ENCODE results near the gene ZNF423. TPM values are rescaled to one million over a fixed set of nuclear protein-coding genes. Genes with fewer than 3 reads are reported as not detected.
"Not testable (repeated sequence)": the region's sequence is repeated elsewhere in the genome, so short reads cannot be mapped to it uniquely, and the experiment has no call there.

The ZNF423 gene
- total and polyA plus RNA-seq, 4 donors, result 1.1 to 14.8 (median 3.3) TPM

DNA sequence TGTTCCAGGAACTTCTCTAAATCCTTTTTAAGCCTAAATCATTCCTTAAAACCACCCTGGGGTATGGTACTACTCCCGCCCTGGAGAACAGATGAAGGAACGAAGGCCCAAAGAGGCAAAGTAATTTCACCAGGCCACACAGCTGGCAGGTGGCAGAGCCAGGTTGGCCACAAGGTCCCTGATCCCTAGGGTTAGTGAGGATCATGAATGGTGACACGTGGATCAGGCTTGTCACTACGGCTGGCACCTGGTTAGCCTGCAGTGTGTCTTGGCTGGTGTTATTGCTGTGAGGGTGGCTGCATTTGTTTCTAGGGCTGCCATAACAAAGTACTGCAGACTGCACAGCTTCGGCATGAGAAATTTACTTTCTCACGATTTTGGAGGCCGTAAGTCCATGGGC is 26.0 kb upstream of the ZNF423 start:
- TF ChIP-seq, protein P1, sequence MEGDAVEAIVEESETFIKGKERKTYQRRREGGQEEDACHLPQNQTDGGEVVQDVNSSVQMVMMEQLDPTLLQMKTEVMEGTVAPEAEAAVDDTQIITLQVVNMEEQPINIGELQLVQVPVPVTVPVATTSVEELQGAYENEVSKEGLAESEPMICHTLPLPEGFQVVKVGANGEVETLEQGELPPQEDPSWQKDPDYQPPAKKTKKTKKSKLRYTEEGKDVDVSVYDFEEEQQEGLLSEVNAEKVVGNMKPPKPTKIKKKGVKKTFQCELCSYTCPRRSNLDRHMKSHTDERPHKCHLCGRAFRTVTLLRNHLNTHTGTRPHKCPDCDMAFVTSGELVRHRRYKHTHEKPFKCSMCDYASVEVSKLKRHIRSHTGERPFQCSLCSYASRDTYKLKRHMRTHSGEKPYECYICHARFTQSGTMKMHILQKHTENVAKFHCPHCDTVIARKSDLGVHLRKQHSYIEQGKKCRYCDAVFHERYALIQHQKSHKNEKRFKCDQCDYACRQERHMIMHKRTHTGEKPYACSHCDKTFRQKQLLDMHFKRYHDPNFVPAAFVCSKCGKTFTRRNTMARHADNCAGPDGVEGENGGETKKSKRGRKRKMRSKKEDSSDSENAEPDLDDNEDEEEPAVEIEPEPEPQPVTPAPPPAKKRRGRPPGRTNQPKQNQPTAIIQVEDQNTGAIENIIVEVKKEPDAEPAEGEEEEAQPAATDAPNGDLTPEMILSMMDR (IDR thresholded peaks at IDR 0.05; ENCODE audit: control extremely low read depth, extremely low read depth), result no peak
- no peak for ATAC-seq (ENCODE audit: insufficient read depth, low FRiP score)
- no peak overlapping the region for H3K27ac ChIP-seq (ENCODE audit: low read depth in 1 of 2, low read length in 1 of 2)

DNA sequence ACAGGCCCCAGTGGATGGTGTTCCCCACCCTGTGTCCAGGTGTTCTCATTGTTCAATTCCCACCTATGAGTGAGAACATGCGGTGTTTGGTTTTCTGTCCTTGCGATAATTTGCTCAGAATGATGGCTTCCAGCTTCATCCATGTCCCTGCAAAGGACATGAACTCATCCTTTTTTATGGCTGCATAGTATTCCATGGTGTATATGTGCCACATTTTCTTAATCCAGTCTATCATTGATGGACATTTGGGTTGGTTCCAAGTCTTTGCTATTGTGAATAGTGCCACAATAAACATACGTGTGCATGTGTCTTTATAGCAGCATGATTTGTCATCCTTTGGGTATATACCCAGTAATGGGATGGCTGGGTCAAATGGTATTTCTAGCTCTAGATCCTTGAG is 22.6 kb upstream of the ZNF423 start:
- H3K4me3 ChIP-seq; H3K9ac ChIP-seq (ENCODE audit: insufficient read depth in 1 of 2, low read length in 2 of 2); H3K36me3 ChIP-seq (ENCODE audit: control insufficient read depth in 4 of 4, insufficient read depth in 4 of 4, low read length in 4 of 4); H3K27me3 ChIP-seq (ENCODE audit: control insufficient read depth in 3 of 3, insufficient read depth in 3 of 3, low read length in 2 of 3); H3K9me3 ChIP-seq (ENCODE audit: control insufficient read depth in 4 of 4, insufficient read depth in 3 of 4, low read length in 3 of 4); ATAC-seq (ENCODE audit: insufficient read depth, low FRiP score); H3K27ac ChIP-seq (ENCODE audit: low read depth in 1 of 2, low read length in 1 of 2); H3K4me1 ChIP-seq (ENCODE audit: control insufficient read depth in 5 of 5, insufficient read depth in 5 of 5, low read length in 5 of 5); DNase-seq: not testable (repeated sequence)
- WGBS, 2 donors, result 90 to 94% methylated on average over 3 of the region's 3 CpGs

More for the DNA sequence above, 26.0 kb upstream of the ZNF423 start:
- Histone ChIP-seq H3K9me3 (ENCODE audit: control insufficient read depth in 4 of 4, insufficient read depth in 3 of 4, low read length in 3 of 4) (no peaks in the 10 kb centered on the region), H3K4me1 (ENCODE audit: control insufficient read depth in 5 of 5, insufficient read depth in 5 of 5, low read length in 5 of 5) (peaks cover 0 to 7% (median 0%) of the 10 kb centered on the region in 5 donors), H3K9ac (ENCODE audit: insufficient read depth in 1 of 2, low read length in 2 of 2) (no peak overlapping the region), H3K36me3 (ENCODE audit: control insufficient read depth in 4 of 4, insufficient read depth in 4 of 4, low read length in 4 of 4) (no peaks in the 10 kb centered on the region), H3K4me3 (no peak overlapping the region), H3K27me3 (ENCODE audit: control insufficient read depth in 3 of 3, insufficient read depth in 3 of 3, low read length in 2 of 3) (no peaks in the 10 kb centered on the region)
- WGBS, 2 donors, result 86 to 89% methylated on average over 7 of the region's 7 CpGs
- no peak for DNase-seq

DNA sequence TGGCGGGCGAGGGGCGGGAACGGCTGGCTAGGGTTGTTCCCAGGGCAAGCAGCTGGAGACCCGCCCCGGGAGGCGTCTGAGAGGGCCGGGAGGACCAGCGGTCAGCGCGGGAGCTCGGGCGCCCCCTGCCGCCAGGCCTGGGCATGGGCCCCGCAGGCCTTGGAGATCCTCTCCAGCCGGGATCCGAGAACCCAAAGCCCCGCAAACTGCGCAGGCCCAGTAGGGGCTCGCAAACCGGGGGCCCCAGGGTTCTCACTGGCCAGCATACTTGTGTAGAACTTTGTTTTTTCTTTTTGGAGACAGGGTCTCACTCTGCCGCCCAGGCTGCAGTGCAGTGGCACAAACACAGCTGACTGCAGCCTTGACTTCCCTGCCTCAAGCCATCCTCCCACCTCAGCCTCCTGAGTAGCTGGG is 20.8 kb upstream of the ZNF423 start:
- Histone ChIP-seq H3K4me3 (no peak overlapping the region), H3K36me3 (ENCODE audit: control insufficient read depth in 4 of 4, insufficient read depth in 4 of 4, low read length in 4 of 4) (no peaks in the 10 kb centered on the region), H3K27ac (ENCODE audit: low read depth in 1 of 2, low read length in 1 of 2) (no peak overlapping the region), H3K9me3 (ENCODE audit: control insufficient read depth in 4 of 4, insufficient read depth in 3 of 4, low read length in 3 of 4) (peaks cover 0 to 1% (median 0%) of the 10 kb centered on the region in 4 donors), H3K9ac (ENCODE audit: insufficient read depth in 1 of 2, low read length in 2 of 2) (no peak overlapping the region), H3K27me3 (ENCODE audit: control insufficient read depth in 3 of 3, insufficient read depth in 3 of 3, low read length in 2 of 3) (no peaks in the 10 kb centered on the region), H3K4me1 (ENCODE audit: control insufficient read depth in 5 of 5, insufficient read depth in 5 of 5, low read length in 5 of 5) (peaks cover 0 to 4% (median 0%) of the 10 kb centered on the region in 5 donors)
- ATAC-seq (ENCODE audit: insufficient read depth, low FRiP score) (peak; percentile 83), DNase-seq (peak; percentile 75 to 87 (median 77))
- TF ChIP-seq, protein P1 (IDR thresholded peaks at IDR 0.05; ENCODE audit: control extremely low read depth, extremely low read depth), result peak; percentile 71
- 2 to 3% methylated on average over 19 to 22 of the region's 22 CpGs for WGBS, 2 donors

DNA sequence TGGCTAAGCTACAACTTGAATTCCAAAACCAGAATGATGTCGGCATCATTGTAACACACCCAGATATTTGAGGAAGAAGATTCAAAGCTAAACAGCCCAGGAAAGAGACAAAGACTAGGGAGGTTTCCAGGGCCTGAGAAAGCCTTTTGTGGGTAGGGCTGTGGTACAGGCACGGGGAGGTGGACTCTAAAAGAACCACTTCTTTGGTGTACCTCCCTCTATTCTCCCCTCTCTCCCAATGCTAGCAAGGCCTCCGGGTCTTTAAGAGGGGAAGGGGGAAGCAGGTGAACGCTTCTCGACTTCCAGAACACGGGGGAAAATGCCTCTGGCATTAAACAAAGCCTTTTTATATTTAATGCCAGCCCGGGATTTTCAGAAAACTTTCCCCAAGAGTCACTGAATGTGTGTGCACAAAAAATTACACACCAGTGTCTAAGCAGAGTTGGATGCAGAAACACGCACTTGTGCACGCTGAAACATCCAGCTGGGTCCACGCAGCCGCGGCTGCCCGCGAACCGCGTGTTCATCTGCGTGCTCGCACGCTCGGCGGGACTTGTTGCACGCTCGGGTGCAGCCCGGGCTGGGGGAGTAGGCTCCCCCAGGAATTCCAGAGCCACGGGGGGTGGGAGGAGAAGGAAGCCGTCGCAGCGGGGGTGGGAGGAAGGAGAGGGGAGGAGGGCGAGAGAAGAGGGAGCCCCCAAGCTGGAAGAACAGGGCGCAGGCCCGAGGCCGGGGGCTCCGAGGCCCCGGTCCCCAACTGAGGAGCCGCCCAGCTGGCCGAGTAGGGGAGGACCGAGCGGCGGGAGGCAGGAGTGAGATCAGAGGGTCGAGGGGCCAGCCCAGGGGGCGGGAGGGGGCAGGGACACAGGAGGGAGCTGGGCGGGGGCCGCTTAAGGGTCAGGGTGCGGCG is 20.1 kb upstream of the ZNF423 start:
- H3K4me1 ChIP-seq (ENCODE audit: control insufficient read depth in 5 of 5, insufficient read depth in 5 of 5, low read length in 5 of 5), result peaks cover 0 to 4% (median 0%) of the 10 kb centered on the region in 5 donors
- WGBS, 2 donors, result 27 to 31% methylated on average over 45 of the region's 45 CpGs
- H3K4me3 ChIP-seq, result no peak overlapping the region
- no peaks in the 10 kb centered on the region for H3K36me3 ChIP-seq (ENCODE audit: control insufficient read depth in 4 of 4, insufficient read depth in 4 of 4, low read length in 4 of 4)
- DNase-seq, result peak in 2 of 3 donors; percentile 32 to 46
- ATAC-seq (ENCODE audit: insufficient read depth, low FRiP score), result no peak
- no peaks in the 10 kb centered on the region for H3K27me3 ChIP-seq (ENCODE audit: control insufficient read depth in 3 of 3, insufficient read depth in 3 of 3, low read length in 2 of 3)
- H3K9ac ChIP-seq (ENCODE audit: insufficient read depth in 1 of 2, low read length in 2 of 2), result no peak overlapping the region
- TF ChIP-seq, protein P1 (IDR thresholded peaks at IDR 0.05; ENCODE audit: control extremely low read depth, extremely low read depth), result no peak
- no peak overlapping the region for H3K27ac ChIP-seq (ENCODE audit: low read depth in 1 of 2, low read length in 1 of 2)
- peaks cover 0 to 1% (median 0%) of the 10 kb centered on the region in 4 donors for H3K9me3 ChIP-seq (ENCODE audit: control insufficient read depth in 4 of 4, insufficient read depth in 3 of 4, low read length in 3 of 4)

Data from lung (tissue), 12 donors.